PC-3 (cell line): Measurements from ENCODE around the gene SLC23A1. TPM values are rescaled to one million over a fixed set of nuclear protein-coding genes. Genes with fewer than 3 reads are reported as not detected.

ENCODE experiments used
- ATAC-seq: fragments of 200-7000 bp; cut with Tn5 transposase; 2 replicates; pipeline ENCODE4 v1.9.1; 2020; ENCODE audit warnings: mild to moderate bottlenecking, moderate library complexity
- BruUV-seq: library from RNA; stranded (reverse); fragments of 400-500 nt; replicated peaks from 2 replicates; lab custom pipeline; 2021; lab: Mats Ljungman, UMichigan
- CTCF ChIA-PET: fragments of 300-600 bp; sonication (Branson Sonifier 250); formaldehyde crosslinking; loops from one replicate; lab custom pipeline; 2022; ENCODE audit warnings: antibody characterized with exemption; lab: Charles Lee
- POLR2A ChIA-PET: fragments of 300-600 bp; sonication (Branson Sonifier 250); formaldehyde crosslinking; loops from one replicate; lab custom pipeline; 2022; ENCODE audit warnings: antibody characterized with exemption; ENCODE audit not compliant: unreplicated experiment; lab: Charles Lee
- DNase-seq: peaks from one replicate; pipeline ENCODE4 v3.0.0-alpha.2; 2015
- H2AFZ ChIP-seq: fragments of 300-600 bp; sonication (generic); 2 replicates; pipeline ENCODE4 v1.6.0; 2016; ENCODE audit warnings: antibody characterized with exemption, low read length
- H3F3A ChIP-seq: fragments of 300-600 bp; sonication (generic); one replicate; pipeline ENCODE4 v1.6.0; 2017; ENCODE audit warnings: antibody characterized with exemption, low read length, control low read depth, mild to moderate bottlenecking; ENCODE audit not compliant: unreplicated experiment
- H3K27ac ChIP-seq: fragments of 300-600 bp; sonication (generic); 2 replicates; pipeline ENCODE4 v1.5.1; 2016; ENCODE audit warnings: mild to moderate bottlenecking, low read length
- H3K27me3 ChIP-seq: fragments of 300-600 bp; sonication (generic); 2 replicates; pipeline ENCODE4 v1.6.1; 2016; ENCODE audit warnings: low read length, mixed read lengths
- H3K36me3 ChIP-seq: fragments of 300-600 bp; sonication (generic); 2 replicates; pipeline ENCODE4 v1.6.1; 2016; ENCODE audit warnings: low read depth, mixed run types, low read length, mixed read lengths
- H3K4me1 ChIP-seq: fragments of 300-600 bp; sonication (generic); 2 replicates; pipeline ENCODE4 v1.5.1; 2016; ENCODE audit warnings: low read length; ENCODE audit not compliant: insufficient read depth
- H3K4me2 ChIP-seq: fragments of 300-600 bp; sonication (generic); 2 replicates; pipeline ENCODE4 v1.6.0; 2016; ENCODE audit warnings: low read length
- H3K4me3 ChIP-seq: fragments of 300-600 bp; sonication (generic); 2 replicates; pipeline ENCODE4 v1.5.1; 2016; ENCODE audit warnings: mild to moderate bottlenecking, low read length, mixed read lengths
- H3K79me2 ChIP-seq: fragments of 300-600 bp; sonication (generic); 2 replicates; pipeline ENCODE4 v1.6.1; 2017; ENCODE audit warnings: low read length, mixed read lengths
- H3K9ac ChIP-seq: fragments of 300-600 bp; sonication (generic); 2 replicates; pipeline ENCODE4 v1.6.0; 2016; ENCODE audit warnings: mild to moderate bottlenecking, low read length
- H3K9me2 ChIP-seq: fragments of 300-600 bp; sonication (generic); replicated peaks from 2 replicates; pipeline ENCODE4 v1.6.1; 2016; ENCODE audit warnings: mixed run types, low read length, mixed read lengths
- H3K9me3 ChIP-seq: fragments of 300-600 bp; sonication (generic); 2 replicates; pipeline ENCODE4 v1.6.1; 2016; ENCODE audit warnings: low read length, mixed read lengths
- H4K20me1 ChIP-seq: fragments of 300-600 bp; sonication (generic); 2 replicates; pipeline ENCODE4 v1.6.1; 2016; ENCODE audit warnings: low read length, mixed read lengths
- EZH2 ChIP-seq: fragments of 300-600 bp; sonication (generic); IDR thresholded peaks from one replicate; pipeline ENCODE4 v1.6.1; 2017; ENCODE audit warnings: antibody characterized with exemption, mild to moderate bottlenecking, low read length; ENCODE audit not compliant: unreplicated experiment
- EZH2phosphoT487 ChIP-seq: fragments of 300-600 bp; sonication (generic); IDR thresholded peaks from 2 replicates; pipeline ENCODE4 v1.6.1; 2018; ENCODE audit warnings: mild to moderate bottlenecking, antibody characterized with exemption, low read length, borderline replicate concordance
- intact Hi-C: fragments of 100-400 bp; cut with micrococcal nuclease; formaldehyde crosslinking; loops from 2 replicates; pipeline ENCODE4 v1.9.0; 2023
- total RNA-seq: library from RNA; depleted of rRNA; stranded (reverse); fragments of >200 nt; gene quantifications from 2 replicates; pipeline ENCODE4 v1.2.3, GENCODE V29; 2014
- TF ChIP-seq, protein P1 (sequence below): fragments of 300-600 bp; sonication (generic); conservative IDR thresholded peaks from 2 replicates; pipeline ENCODE4 v1.5.1; 2017; ENCODE audit warnings: antibody characterized with exemption, low read depth, mild to moderate bottlenecking, low read length

Gene SLC23A1
- total RNA-seq, 1 experiment from 2014 or later = not detected

DNA sequence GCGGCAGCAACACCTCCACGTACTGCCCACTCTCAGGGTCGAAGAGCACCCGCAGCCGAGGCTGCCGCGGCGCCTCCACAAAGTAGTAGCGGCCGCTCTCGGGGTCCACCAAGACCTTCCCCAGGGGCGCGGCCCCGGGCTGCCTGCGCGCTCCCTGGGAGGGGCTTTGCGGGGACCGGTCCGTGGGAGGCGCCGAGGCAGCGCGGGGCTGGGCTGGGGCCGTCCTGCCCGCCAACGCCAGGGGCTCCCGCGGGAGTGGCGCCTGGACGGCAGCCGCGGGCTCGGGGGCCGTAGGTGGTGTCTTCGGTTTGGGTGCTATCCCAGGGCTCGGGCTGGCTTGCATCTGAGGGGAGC, 9.2 kb upstream of the SLC23A1 start:
- peak overlapping the region; percentile 14; the same call in 1 of the 2 replicates for H2AFZ ChIP-seq
- H3K9ac ChIP-seq = peak overlapping the region; percentile 99
- TF ChIP-seq EZH2 = no peak
- no peak for TF ChIP-seq EZH2phosphoT487
- TF ChIP-seq, protein P1, sequence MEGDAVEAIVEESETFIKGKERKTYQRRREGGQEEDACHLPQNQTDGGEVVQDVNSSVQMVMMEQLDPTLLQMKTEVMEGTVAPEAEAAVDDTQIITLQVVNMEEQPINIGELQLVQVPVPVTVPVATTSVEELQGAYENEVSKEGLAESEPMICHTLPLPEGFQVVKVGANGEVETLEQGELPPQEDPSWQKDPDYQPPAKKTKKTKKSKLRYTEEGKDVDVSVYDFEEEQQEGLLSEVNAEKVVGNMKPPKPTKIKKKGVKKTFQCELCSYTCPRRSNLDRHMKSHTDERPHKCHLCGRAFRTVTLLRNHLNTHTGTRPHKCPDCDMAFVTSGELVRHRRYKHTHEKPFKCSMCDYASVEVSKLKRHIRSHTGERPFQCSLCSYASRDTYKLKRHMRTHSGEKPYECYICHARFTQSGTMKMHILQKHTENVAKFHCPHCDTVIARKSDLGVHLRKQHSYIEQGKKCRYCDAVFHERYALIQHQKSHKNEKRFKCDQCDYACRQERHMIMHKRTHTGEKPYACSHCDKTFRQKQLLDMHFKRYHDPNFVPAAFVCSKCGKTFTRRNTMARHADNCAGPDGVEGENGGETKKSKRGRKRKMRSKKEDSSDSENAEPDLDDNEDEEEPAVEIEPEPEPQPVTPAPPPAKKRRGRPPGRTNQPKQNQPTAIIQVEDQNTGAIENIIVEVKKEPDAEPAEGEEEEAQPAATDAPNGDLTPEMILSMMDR = no peak
- no peaks in the 10 kb centered on the region for H3K9me3 ChIP-seq
- peak overlapping the region; percentile 87 for H3K4me3 ChIP-seq
- no peaks in the 10 kb centered on the region for H3K36me3 ChIP-seq
- H3K79me2 ChIP-seq = peaks cover 28% of the 10 kb centered on the region
- no peaks in the 10 kb centered on the region for H3F3A ChIP-seq
- peaks cover 20% of the 10 kb centered on the region for H3K4me1 ChIP-seq
- no peaks in the 10 kb centered on the region for H3K9me2 ChIP-seq
- POLR2A ChIA-PET = interaction anchor here (0.7 to 1.0 kb wide), 2 partner anchors 98 to 817 kb away, joined by 3 read pairs; partner anchors contain the start of genes HSPA9 and MATR3
- CTCF ChIA-PET = interaction anchor here (0.7 kb wide), 1 partner anchor 19 kb away, joined by 3 read pairs; no protein-coding TSS in a partner anchor
- DNase-seq (no peak), ATAC-seq (peak; percentile 47)
- H4K20me1 ChIP-seq = no peaks in the 10 kb centered on the region
- no TSS peak for BruUV-seq
- H3K27me3 ChIP-seq = no peaks in the 10 kb centered on the region
- intact Hi-C loops = loop anchor here (1.0 kb wide), 1 partner anchor 104 kb away; no protein-coding TSS in a partner anchor
- peak overlapping the region; percentile 98 for H3K27ac ChIP-seq
- peak overlapping the region; percentile 94 for H3K4me2 ChIP-seq

DNA sequence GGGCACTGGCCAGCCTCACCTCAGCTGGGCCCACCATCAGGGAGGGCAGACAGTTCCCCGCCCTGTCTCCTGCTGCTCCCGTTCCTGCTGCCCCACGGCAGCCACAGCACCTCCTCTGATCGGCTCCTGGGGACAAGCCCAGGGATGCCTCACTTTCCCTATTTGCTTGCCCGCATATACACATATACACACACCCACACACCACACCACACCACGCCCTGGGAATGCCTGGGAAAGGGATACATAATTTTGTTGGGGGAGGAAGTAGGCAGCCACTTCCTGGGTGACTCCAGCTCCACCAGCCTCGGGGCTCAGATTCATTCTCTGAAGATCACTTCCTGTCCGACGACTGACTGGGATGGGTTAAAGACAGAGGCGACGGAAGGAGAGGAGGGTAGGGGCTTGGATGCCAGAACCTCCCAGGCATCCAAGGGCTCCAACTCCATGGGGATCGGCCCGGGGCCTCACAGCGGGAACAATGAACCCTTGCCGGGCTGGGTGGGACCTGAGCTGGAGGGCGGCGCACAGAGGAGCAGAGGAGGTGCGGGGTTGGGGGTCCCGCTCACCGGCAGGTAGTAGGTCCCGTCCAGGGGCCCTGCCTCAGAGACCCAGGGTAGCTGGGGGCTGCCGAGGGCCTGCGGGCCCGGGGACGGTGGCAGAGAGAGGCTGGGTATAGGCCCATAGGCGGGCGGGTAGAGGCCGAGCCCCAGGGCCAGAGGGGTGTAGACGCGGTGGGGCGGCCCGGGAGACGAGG, 8.7 kb upstream of the SLC23A1 start:
- no peaks in the 10 kb centered on the region for H3K9me3 ChIP-seq
- H3K9me2 ChIP-seq = no peaks in the 10 kb centered on the region
- H3K27me3 ChIP-seq = no peaks in the 10 kb centered on the region
- TF ChIP-seq EZH2 (no peak), EZH2phosphoT487 (no peak)
- TF ChIP-seq, protein P1 = no peak
- peak overlapping the region; percentile 94 for H3K4me2 ChIP-seq
- no peaks in the 10 kb centered on the region for H3K36me3 ChIP-seq
- intact Hi-C loops = loop anchor here (1.0 kb wide), 3 partner anchors 18 to 103 kb away; partner anchors contain the start of gene PAIP2
- H3K79me2 ChIP-seq = peaks cover 28% of the 10 kb centered on the region
- ChIA-PET POLR2A (interaction anchor here (0.7 to 1.1 kb wide), 5 partner anchors 18 to 816 kb away, joined by 3 to 9 read pairs (median 3); partner anchors contain the start of genes HSPA9, MATR3 and PAIP2), CTCF (interaction anchor here (0.6 kb wide), 1 partner anchor 816 kb away, joined by 3 read pairs; no protein-coding TSS in a partner anchor)
- BruUV-seq = TSS peak; percentile 90
- H3F3A ChIP-seq = no peaks in the 10 kb centered on the region
- H3K4me3 ChIP-seq = peak overlapping the region; percentile 87
- peaks cover 20% of the 10 kb centered on the region for H3K4me1 ChIP-seq
- ATAC-seq (peak; percentile 65), DNase-seq (peak; percentile 92)
- peak overlapping the region; percentile 98 for H3K27ac ChIP-seq
- H4K20me1 ChIP-seq = no peaks in the 10 kb centered on the region
- peak overlapping the region; percentile 14; the same call in 1 of the 2 replicates for H2AFZ ChIP-seq
- peak overlapping the region; percentile 99 for H3K9ac ChIP-seq
